Measurements from ENCODE around the gene ADAMTS15.

Gene ADAMTS15

GRCh38 chr11:130476200-130476921 lies 27.9 kb downstream of the ADAMTS15 start:
- peaks cover 26% of the 10 kb centered on the region for H3K4me1 ChIP-seq (ENCODE audit: insufficient read depth, low read length)
- H3K36me3 ChIP-seq (ENCODE audit: insufficient read depth, low read length) = no peaks in the 10 kb centered on the region
- no peak overlapping the region for H3K4me3 ChIP-seq (ENCODE audit: low read length)
- peaks cover 2% of the 10 kb centered on the region for H3K9me3 ChIP-seq (ENCODE audit: low read length)
- no peak overlapping the region for H2AFZ ChIP-seq (ENCODE audit: low read depth, low read length)
- H3K27me3 ChIP-seq (ENCODE audit: insufficient read depth, low read length) = no peaks in the 10 kb centered on the region

GRCh38 chr11:130476922-130477491 lies 28.6 kb downstream of the ADAMTS15 start:
- Histone ChIP-seq H3K4me1 (ENCODE audit: insufficient read depth, low read length) (peaks cover 26% of the 10 kb centered on the region), H3K9me3 (ENCODE audit: low read length) (peaks cover 2% of the 10 kb centered on the region), H3K36me3 (ENCODE audit: insufficient read depth, low read length) (no peaks in the 10 kb centered on the region), H3K27me3 (ENCODE audit: insufficient read depth, low read length) (no peaks in the 10 kb centered on the region), H2AFZ (ENCODE audit: low read depth, low read length) (no peak overlapping the region), H3K4me3 (ENCODE audit: low read length) (no peak overlapping the region)

- peaks cover 26% of the 10 kb centered on the region for H3K4me1 ChIP-seq (ENCODE audit: insufficient read depth, low read length)
- no peak overlapping the region for H3K4me3 ChIP-seq (ENCODE audit: low read length)
- no peaks in the 10 kb centered on the region for H3K9me3 ChIP-seq (ENCODE audit: low read length)
- no peaks in the 10 kb centered on the region for H3K36me3 ChIP-seq (ENCODE audit: insufficient read depth, low read length)
- no peaks in the 10 kb centered on the region for H3K27me3 ChIP-seq (ENCODE audit: insufficient read depth, low read length)
- H2AFZ ChIP-seq (ENCODE audit: low read depth, low read length) = no peak overlapping the region
These were observed 29.2 kb downstream of the ADAMTS15 start for GRCh38 chr11:130477586-130478203.

- Histone ChIP-seq H3K9me3 (ENCODE audit: low read length) (no peaks in the 10 kb centered on the region), H3K36me3 (ENCODE audit: insufficient read depth, low read length) (no peaks in the 10 kb centered on the region), H3K4me1 (ENCODE audit: insufficient read depth, low read length) (peaks cover 31% of the 10 kb centered on the region), H2AFZ (ENCODE audit: low read depth, low read length) (no peak overlapping the region), H3K4me3 (ENCODE audit: low read length) (no peak overlapping the region), H3K27me3 (ENCODE audit: insufficient read depth, low read length) (no peaks in the 10 kb centered on the region)
These were observed 29.8 kb downstream of the ADAMTS15 start for GRCh38 chr11:130478204-130478701.

GRCh38 chr11:130478881-130479280 lies 30.4 kb downstream of the ADAMTS15 start:
- Histone ChIP-seq H2AFZ (ENCODE audit: low read depth, low read length) (no peak overlapping the region), H3K9me3 (ENCODE audit: low read length) (no peaks in the 10 kb centered on the region), H3K4me3 (ENCODE audit: low read length) (no peak overlapping the region)

GRCh38 chr11:130480186-130480585 lies 31.7 kb downstream of the ADAMTS15 start:
- Histone ChIP-seq H3K4me3 (ENCODE audit: low read length) (no peak overlapping the region), H2AFZ (ENCODE audit: low read depth, low read length) (no peak overlapping the region), H3K9me3 (ENCODE audit: low read length) (no peaks in the 10 kb centered on the region), H3K27me3 (ENCODE audit: insufficient read depth, low read length) (no peaks in the 10 kb centered on the region), H3K4me1 (ENCODE audit: insufficient read depth, low read length) (peaks cover 31% of the 10 kb centered on the region), H3K36me3 (ENCODE audit: insufficient read depth, low read length) (no peaks in the 10 kb centered on the region)

More at GRCh38 chr11:130478881-130479280, 30.4 kb downstream of the ADAMTS15 start:
- Histone ChIP-seq H3K27me3 (ENCODE audit: insufficient read depth, low read length) (no peaks in the 10 kb centered on the region), H3K36me3 (ENCODE audit: insufficient read depth, low read length) (no peaks in the 10 kb centered on the region), H3K4me1 (ENCODE audit: insufficient read depth, low read length) (peaks cover 31% of the 10 kb centered on the region)

- Histone ChIP-seq H3K9me3 (ENCODE audit: low read length) (no peaks in the 10 kb centered on the region), H3K27me3 (ENCODE audit: insufficient read depth, low read length) (no peaks in the 10 kb centered on the region), H3K36me3 (ENCODE audit: insufficient read depth, low read length) (no peaks in the 10 kb centered on the region), H3K4me3 (ENCODE audit: low read length) (no peak overlapping the region), H3K4me1 (ENCODE audit: insufficient read depth, low read length) (peaks cover 31% of the 10 kb centered on the region), H2AFZ (ENCODE audit: low read depth, low read length) (no peak overlapping the region)
These were observed 32.3 kb downstream of the ADAMTS15 start for GRCh38 chr11:130480711-130481140.

GRCh38 chr11:130483124-130483523 lies 34.7 kb downstream of the ADAMTS15 start:
- no peaks in the 10 kb centered on the region for H3K36me3 ChIP-seq (ENCODE audit: insufficient read depth, low read length)
- H2AFZ ChIP-seq (ENCODE audit: low read depth, low read length) = no peak overlapping the region
- H3K9me3 ChIP-seq (ENCODE audit: low read length) = no peaks in the 10 kb centered on the region
- H3K4me3 ChIP-seq (ENCODE audit: low read length) = no peak overlapping the region
- no peaks in the 10 kb centered on the region for H3K27me3 ChIP-seq (ENCODE audit: insufficient read depth, low read length)
- peaks cover 15% of the 10 kb centered on the region for H3K4me1 ChIP-seq (ENCODE audit: insufficient read depth, low read length)

GRCh38 chr11:130485983-130486382 lies 37.5 kb downstream of the ADAMTS15 start:
- H3K27me3 ChIP-seq (ENCODE audit: insufficient read depth, low read length) = no peaks in the 10 kb centered on the region
- H3K36me3 ChIP-seq (ENCODE audit: insufficient read depth, low read length) = no peaks in the 10 kb centered on the region
- no peak overlapping the region for H2AFZ ChIP-seq (ENCODE audit: low read depth, low read length)
- H3K4me1 ChIP-seq (ENCODE audit: insufficient read depth, low read length) = peaks cover 5% of the 10 kb centered on the region
- H3K4me3 ChIP-seq (ENCODE audit: low read length) = no peak overlapping the region
- no peaks in the 10 kb centered on the region for H3K9me3 ChIP-seq (ENCODE audit: low read length)

GRCh38 chr11:130486391-130486836 lies 38.0 kb downstream of the ADAMTS15 start:
- no peak overlapping the region for H3K4me3 ChIP-seq (ENCODE audit: low read length)
- no peaks in the 10 kb centered on the region for H3K27me3 ChIP-seq (ENCODE audit: insufficient read depth, low read length)
- H2AFZ ChIP-seq (ENCODE audit: low read depth, low read length) = no peak overlapping the region
- H3K4me1 ChIP-seq (ENCODE audit: insufficient read depth, low read length) = peaks cover 5% of the 10 kb centered on the region
- no peaks in the 10 kb centered on the region for H3K36me3 ChIP-seq (ENCODE audit: insufficient read depth, low read length)
- H3K9me3 ChIP-seq (ENCODE audit: low read length) = no peaks in the 10 kb centered on the region

- H3K36me3 ChIP-seq (ENCODE audit: insufficient read depth, low read length) = no peaks in the 10 kb centered on the region
- no peaks in the 10 kb centered on the region for H3K9me3 ChIP-seq (ENCODE audit: low read length)
- no peaks in the 10 kb centered on the region for H3K27me3 ChIP-seq (ENCODE audit: insufficient read depth, low read length)
- no peak overlapping the region for H2AFZ ChIP-seq (ENCODE audit: low read depth, low read length)
- peaks cover 5% of the 10 kb centered on the region for H3K4me1 ChIP-seq (ENCODE audit: insufficient read depth, low read length)
- no peak overlapping the region for H3K4me3 ChIP-seq (ENCODE audit: low read length)
These were observed 38.8 kb downstream of the ADAMTS15 start for GRCh38 chr11:130486987-130487923.

- peaks cover under 1% of the 10 kb centered on the region for H3K4me1 ChIP-seq (ENCODE audit: insufficient read depth, low read length)
- no peaks in the 10 kb centered on the region for H3K9me3 ChIP-seq (ENCODE audit: low read length)
- H3K36me3 ChIP-seq (ENCODE audit: insufficient read depth, low read length) = no peaks in the 10 kb centered on the region
- H2AFZ ChIP-seq (ENCODE audit: low read depth, low read length) = no peak overlapping the region
- H3K27me3 ChIP-seq (ENCODE audit: insufficient read depth, low read length) = no peaks in the 10 kb centered on the region
- H3K4me3 ChIP-seq (ENCODE audit: low read length) = no peak overlapping the region
These were observed 39.7 kb downstream of the ADAMTS15 start for GRCh38 chr11:130487924-130488815.

Data from neuron (in vitro differentiated cells).